HUES48 (cell line): Measurements from ENCODE around the gene HAPSTR1.
A peak's percentile ranks its signal among the peaks of the same experiment; 100 is the strongest.

Experiments
- H3K27ac ChIP-seq: one replicate; pipeline ENCODE4 v1.7.0; 2013; ENCODE audit warnings: low read depth, low read length, inconsistent platforms
- H3K27me3 ChIP-seq: 2 replicates; pipeline ENCODE4 v1.6.1; 2013; ENCODE audit warnings: mild to moderate bottlenecking, low read length; ENCODE audit not compliant: control insufficient read depth, insufficient read depth
- H3K36me3 ChIP-seq: 2 replicates; pipeline ENCODE4 v1.6.1; 2013; ENCODE audit warnings: low read length; ENCODE audit not compliant: control insufficient read depth, insufficient read depth
- H3K4me1 ChIP-seq: 2 replicates; pipeline ENCODE4 v1.6.1; 2013; ENCODE audit warnings: mild to moderate bottlenecking, low read length; ENCODE audit not compliant: control insufficient read depth, insufficient read depth
- H3K4me3 ChIP-seq: 2 replicates; pipeline ENCODE4 v1.5.1; 2013; ENCODE audit warnings: mild to moderate bottlenecking, low read depth, low read length
- H3K9ac ChIP-seq: 2 replicates; pipeline ENCODE4 v1.6.1; 2013; ENCODE audit warnings: mild to moderate bottlenecking, low read depth, low read length, moderate library complexity
- H3K9me3 ChIP-seq: 2 replicates; pipeline ENCODE4 v1.6.1; 2013; ENCODE audit warnings: low read length; ENCODE audit not compliant: control insufficient read depth, insufficient read depth

Gene HAPSTR1

DNA sequence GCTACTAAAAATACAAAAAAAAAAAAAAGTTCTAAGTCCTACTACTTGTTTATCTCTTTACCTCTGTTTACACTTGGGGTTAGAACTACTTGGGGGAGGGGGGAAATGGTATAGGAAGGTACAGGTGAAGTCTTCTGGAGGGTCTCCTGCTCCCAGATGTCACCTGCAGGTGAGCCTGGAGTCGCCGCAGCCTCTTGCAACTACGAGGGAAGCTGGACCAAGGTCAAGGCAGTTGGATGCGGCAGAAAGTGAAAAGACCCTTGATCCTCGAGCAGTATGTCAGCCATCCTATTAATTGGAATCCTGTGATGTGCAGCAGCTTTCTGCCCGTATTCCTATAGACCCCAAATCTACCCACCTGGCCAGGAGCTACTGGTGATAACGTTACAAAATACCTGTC lies 33.0 kb downstream of the HAPSTR1 start:
- H3K4me1 ChIP-seq, result peaks cover 18% of the 10 kb centered on the region
- H3K9me3 ChIP-seq, result no peaks in the 10 kb centered on the region
- no peak overlapping the region for H3K27ac ChIP-seq
- peaks cover 22% of the 10 kb centered on the region for H3K36me3 ChIP-seq
- H3K27me3 ChIP-seq, result no peaks in the 10 kb centered on the region
- no peak overlapping the region for H3K9ac ChIP-seq
- no peak overlapping the region for H3K4me3 ChIP-seq

GRCh38 chr16:9124908-9125584 lies 33.6 kb downstream of the HAPSTR1 start:
- peaks cover 18% of the 10 kb centered on the region for H3K4me1 ChIP-seq
- H3K27me3 ChIP-seq, result no peaks in the 10 kb centered on the region
- no peaks in the 10 kb centered on the region for H3K9me3 ChIP-seq
- H3K9ac ChIP-seq, result no peak overlapping the region
- no peak overlapping the region for H3K4me3 ChIP-seq
- no peak overlapping the region for H3K27ac ChIP-seq
- peaks cover 16% of the 10 kb centered on the region for H3K36me3 ChIP-seq

DNA sequence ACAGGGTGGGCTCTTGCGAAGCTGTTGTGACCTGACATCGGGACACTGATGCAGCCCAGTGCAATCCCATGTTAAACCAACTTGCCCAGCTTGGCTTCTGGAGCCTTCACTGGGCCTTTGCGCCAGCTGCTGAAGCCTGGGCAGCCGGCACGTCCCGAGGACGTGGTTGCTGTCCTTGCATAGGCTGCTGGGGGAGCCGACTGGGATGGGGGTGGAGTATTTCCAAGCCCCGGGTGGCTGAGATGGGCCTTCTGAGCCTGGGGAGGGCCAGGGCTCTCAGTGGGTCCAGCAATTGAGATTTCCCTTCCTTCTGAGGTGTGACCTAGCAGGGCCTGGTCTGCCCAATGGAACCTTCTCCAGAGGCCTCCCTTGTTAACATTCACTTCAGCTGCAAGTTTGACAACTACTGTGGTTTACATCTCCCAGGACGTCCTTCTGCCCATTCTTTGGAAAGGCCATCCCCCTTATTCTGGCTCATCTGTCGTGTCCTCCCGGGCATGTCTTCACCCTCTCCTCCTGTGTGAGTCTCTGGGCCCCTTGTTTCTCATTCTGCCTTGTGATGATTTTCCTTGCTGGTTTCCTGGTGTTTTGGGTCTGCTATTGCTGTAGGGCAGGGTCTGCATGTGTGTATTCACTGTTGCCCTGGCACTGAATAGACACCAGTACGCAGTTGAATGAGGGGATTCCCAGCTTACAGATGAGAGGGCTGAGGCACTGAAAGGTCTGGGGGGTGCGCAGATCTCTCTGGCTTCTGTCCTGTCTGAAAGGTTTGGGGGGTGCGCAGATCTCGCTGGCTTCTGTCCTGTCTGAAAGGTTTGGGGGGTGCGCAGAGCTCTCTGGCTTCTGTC lies 34.4 kb downstream of the HAPSTR1 start:
- no peak overlapping the region for H3K27ac ChIP-seq
- H3K27me3 ChIP-seq, result no peaks in the 10 kb centered on the region
- H3K36me3 ChIP-seq, result peaks cover 14% of the 10 kb centered on the region
- no peak overlapping the region for H3K9ac ChIP-seq
- no peak overlapping the region for H3K4me3 ChIP-seq
- no peaks in the 10 kb centered on the region for H3K9me3 ChIP-seq
- H3K4me1 ChIP-seq, result peaks cover 18% of the 10 kb centered on the region

DNA sequence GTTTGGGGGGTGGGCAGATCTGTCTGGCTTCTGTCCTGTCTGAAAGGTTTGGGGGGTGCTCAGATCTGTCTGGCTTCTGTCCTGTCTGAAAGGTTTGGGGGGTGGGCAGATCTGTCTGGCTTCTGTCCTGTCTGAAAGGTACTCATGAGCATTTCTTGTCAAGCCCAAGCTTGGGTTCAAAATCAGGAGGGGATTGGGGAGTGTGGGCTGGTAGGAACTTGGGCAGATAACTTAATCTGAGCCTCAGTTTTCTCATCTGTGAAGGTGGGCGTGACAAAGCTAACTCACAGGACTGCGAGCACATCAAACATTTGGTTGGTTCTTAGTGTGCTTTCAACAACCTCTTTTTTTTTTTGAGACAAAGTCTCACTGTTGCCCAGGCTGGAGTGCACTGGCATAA lies 35.2 kb downstream of the HAPSTR1 start:
- Histone ChIP-seq H3K27me3 (no peaks in the 10 kb centered on the region), H3K9ac (no peak overlapping the region), H3K9me3 (no peaks in the 10 kb centered on the region), H3K4me3 (no peak overlapping the region), H3K4me1 (peaks cover 18% of the 10 kb centered on the region), H3K36me3 (peaks cover 10% of the 10 kb centered on the region), H3K27ac (no peak overlapping the region)

DNA sequence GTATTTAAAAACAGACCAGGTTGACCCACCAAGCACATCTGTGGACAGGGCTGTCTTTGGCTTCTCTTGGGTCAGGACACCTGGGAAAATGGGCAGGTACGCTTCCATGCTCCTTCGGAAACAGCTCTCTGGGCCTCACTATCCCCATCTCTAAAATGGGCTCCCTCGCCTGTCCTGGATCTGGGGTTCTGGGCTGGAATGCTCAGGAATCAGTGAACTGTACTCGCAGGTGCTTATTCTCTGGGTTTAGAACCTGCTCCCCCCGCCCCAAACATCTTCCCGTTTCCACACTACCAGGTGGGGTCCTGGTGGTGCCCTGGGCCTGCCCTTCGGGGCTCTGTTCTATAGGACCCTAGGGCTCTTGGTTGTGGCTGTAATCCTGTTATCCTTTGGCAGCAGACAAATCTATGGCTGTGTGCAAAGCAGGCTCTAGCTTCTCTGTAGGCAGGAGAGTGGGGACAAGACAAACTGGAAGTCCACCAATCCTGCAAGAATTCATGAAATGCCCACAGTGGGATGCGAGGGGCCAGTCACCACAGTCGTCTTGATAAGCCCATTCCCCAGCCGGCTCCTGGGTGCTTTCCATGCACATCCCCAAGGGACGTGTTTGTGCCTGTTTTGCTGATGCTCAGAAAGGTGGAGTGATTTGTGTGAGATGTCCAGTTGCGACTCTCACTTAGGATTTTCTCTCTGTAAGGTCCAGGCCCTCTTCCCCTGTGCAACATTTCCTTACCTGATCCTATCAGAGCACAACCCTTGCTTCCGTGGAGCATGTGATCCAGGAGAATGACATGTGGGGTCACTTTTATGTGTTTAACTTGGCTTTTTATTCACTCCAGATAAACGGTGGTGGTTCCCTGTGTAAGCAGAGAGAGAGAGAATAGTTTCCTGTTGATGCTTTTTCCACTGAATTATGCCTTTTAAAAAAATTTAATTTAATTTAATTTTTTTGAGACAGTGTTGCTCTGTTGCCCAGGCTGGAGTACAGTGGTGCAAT lies 37.2 kb downstream of the HAPSTR1 start:
- H3K4me3 ChIP-seq, result no peak overlapping the region
- no peaks in the 10 kb centered on the region for H3K27me3 ChIP-seq
- peak overlapping the region; percentile 83 for H3K27ac ChIP-seq
- no peak overlapping the region for H3K9ac ChIP-seq
- peaks cover 18% of the 10 kb centered on the region for H3K4me1 ChIP-seq
- H3K9me3 ChIP-seq, result no peaks in the 10 kb centered on the region
- H3K36me3 ChIP-seq, result no peaks in the 10 kb centered on the region; the same call in 1 of the 2 replicates

- H3K27me3 ChIP-seq, result no peaks in the 10 kb centered on the region
- peaks cover 6% of the 10 kb centered on the region for H3K4me1 ChIP-seq
- no peak overlapping the region for H3K27ac ChIP-seq
- H3K9me3 ChIP-seq, result no peaks in the 10 kb centered on the region
- no peak overlapping the region for H3K4me3 ChIP-seq
- H3K36me3 ChIP-seq, result no peaks in the 10 kb centered on the region
- no peak overlapping the region for H3K9ac ChIP-seq
Measured at GRCh38 chr16:9134306-9134705, 42.9 kb downstream of the HAPSTR1 start.

DNA sequence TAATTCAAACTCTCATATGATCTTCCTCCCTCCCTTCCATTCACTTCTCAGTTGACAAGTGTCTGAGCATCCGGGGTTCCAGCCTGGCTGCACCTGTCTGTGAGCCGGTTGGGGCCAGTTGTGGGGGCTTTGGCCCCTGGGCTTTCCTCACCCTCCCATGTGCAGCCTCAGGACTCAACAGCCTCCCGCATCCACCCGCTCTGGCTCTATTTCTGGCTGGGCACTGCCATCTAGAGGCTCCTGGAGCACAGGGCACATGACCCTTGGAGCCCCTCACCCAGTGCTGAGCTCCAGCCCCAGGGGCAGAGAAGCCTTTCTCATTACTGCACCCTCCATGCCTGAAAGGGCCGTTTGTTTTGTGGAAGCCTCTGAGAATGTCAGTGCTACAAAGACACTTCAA lies 43.3 kb downstream of the HAPSTR1 start:
- Histone ChIP-seq H3K9ac (no peak overlapping the region), H3K4me1 (peaks cover 6% of the 10 kb centered on the region), H3K27me3 (no peaks in the 10 kb centered on the region), H3K9me3 (no peaks in the 10 kb centered on the region), H3K4me3 (no peak overlapping the region), H3K27ac (no peak overlapping the region), H3K36me3 (no peaks in the 10 kb centered on the region)

GRCh38 chr16:9135797-9136196 lies 44.4 kb downstream of the HAPSTR1 start:
- H3K9ac ChIP-seq, result no peak overlapping the region

DNA sequence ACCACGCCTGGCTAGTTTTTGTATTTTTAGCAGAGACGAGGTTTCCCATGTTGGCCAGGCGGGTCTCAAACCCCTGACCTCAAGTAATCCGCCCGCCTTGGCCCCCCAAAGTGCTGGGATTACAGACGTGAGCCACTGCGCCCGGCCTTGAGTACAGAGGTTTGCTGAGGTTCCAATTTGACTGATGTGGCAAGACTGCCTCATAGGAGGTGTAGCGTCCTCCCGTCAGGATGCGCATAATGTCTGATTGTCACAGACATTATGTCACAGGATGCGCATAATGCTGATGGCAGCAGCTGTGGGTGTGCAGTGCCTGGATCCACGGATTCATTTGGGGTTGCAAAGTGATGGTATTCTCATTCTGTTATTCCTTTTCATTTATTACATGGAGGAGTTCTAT lies 45.2 kb downstream of the HAPSTR1 start:
- Histone ChIP-seq H3K27ac (no peak overlapping the region), H3K9me3 (no peaks in the 10 kb centered on the region), H3K36me3 (no peaks in the 10 kb centered on the region), H3K4me1 (peaks cover 6% of the 10 kb centered on the region), H3K9ac (no peak overlapping the region), H3K4me3 (no peak overlapping the region), H3K27me3 (no peaks in the 10 kb centered on the region)

More at GRCh38 chr16:9135797-9136196, 44.4 kb downstream of the HAPSTR1 start:
- no peaks in the 10 kb centered on the region for H3K9me3 ChIP-seq
- peaks cover 6% of the 10 kb centered on the region for H3K4me1 ChIP-seq
- no peak overlapping the region for H3K4me3 ChIP-seq
- no peaks in the 10 kb centered on the region for H3K36me3 ChIP-seq
- H3K27ac ChIP-seq, result no peak overlapping the region
- no peaks in the 10 kb centered on the region for H3K27me3 ChIP-seq

DNA sequence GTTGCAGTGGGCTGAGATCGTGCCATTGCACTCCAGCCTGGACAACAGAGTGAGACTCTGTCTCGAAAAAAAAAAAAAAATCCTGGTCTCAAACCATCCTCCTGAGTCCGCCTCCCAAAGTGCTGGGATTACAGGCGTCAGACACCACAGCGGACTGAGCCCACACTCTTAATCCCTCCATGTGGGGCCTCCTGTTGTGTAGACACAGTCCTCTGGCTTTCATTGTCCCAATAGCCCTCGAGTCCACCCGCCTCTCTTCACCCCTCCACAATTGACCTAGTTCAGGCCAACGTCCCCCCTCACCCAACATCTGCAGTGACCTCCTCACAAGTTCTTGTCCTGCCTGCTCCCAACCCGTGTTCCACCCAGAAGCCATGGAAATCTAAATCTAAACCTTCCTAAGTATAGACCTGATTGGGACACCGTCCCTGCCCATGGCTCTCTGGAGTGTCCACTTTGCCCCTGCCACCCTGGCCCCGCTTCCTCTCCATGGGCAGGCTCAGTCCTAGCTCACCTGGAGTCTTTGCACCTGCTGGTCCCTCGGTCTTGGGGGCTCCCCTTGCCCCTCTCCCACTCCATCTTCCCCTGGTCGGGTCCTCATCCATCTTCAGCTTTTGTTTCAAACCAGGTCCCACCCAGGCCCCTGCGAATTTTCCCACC lies 46.7 kb downstream of the HAPSTR1 start:
- H3K4me1 ChIP-seq, result peaks cover 6% of the 10 kb centered on the region
- no peaks in the 10 kb centered on the region for H3K27me3 ChIP-seq
- H3K4me3 ChIP-seq, result no peak overlapping the region
- no peaks in the 10 kb centered on the region for H3K9me3 ChIP-seq
- H3K27ac ChIP-seq, result no peak overlapping the region
- H3K9ac ChIP-seq, result no peak overlapping the region
- H3K36me3 ChIP-seq, result no peaks in the 10 kb centered on the region
